GM18508 (cell line): Measurements from ENCODE around the gene FLOT1.
"Not testable (repeated sequence)": the region's sequence is repeated elsewhere in the genome, so short reads cannot be mapped to it uniquely, and the experiment has no call there.

ENCODE experiments used
- ATAC-seq: cut with Tn5 transposase; IDR thresholded peaks from one replicate; pipeline ENCODE4 v1.9.1; 2021; ENCODE audit warnings: moderate number of reproducible peaks; ENCODE audit not compliant: insufficient read depth, unreplicated experiment

FLOT1 gene

GRCh38 chr6:30768634-30769087 lies 26.2 kb upstream of the FLOT1 start:
- no peak for ATAC-seq

- no peak for ATAC-seq
Measured at GRCh38 chr6:30767944-30768301, 25.4 kb upstream of the FLOT1 start.

GRCh38 chr6:30767158-30767943 lies 24.9 kb upstream of the FLOT1 start:
- no peak for ATAC-seq

- ATAC-seq = no peak
Measured at GRCh38 chr6:30766461-30767157, 24.1 kb upstream of the FLOT1 start.

GRCh38 chr6:30765495-30765894 lies 23.0 kb upstream of the FLOT1 start:
- ATAC-seq = not testable (repeated sequence)

GRCh38 chr6:30764490-30765043 lies 22.1 kb upstream of the FLOT1 start:
- ATAC-seq = not testable (repeated sequence)

GRCh38 chr6:30763618-30764489 lies 21.4 kb upstream of the FLOT1 start:
- ATAC-seq = peak; percentile 46

- no peak for ATAC-seq
Measured at GRCh38 chr6:30763155-30763617, 20.7 kb upstream of the FLOT1 start.

- ATAC-seq = no peak
Measured at GRCh38 chr6:30761791-30762429, 19.4 kb upstream of the FLOT1 start.

GRCh38 chr6:30760549-30760948 lies 18.1 kb upstream of the FLOT1 start:
- no peak for ATAC-seq

- ATAC-seq = no peak
Measured at GRCh38 chr6:30759575-30760239, 17.2 kb upstream of the FLOT1 start.

- no peak for ATAC-seq
Measured at GRCh38 chr6:30757261-30757904, 14.9 kb upstream of the FLOT1 start.

- not testable (repeated sequence) for ATAC-seq
Measured at GRCh38 chr6:30756405-30757003, 14.0 kb upstream of the FLOT1 start.

- no peak for ATAC-seq
Measured at GRCh38 chr6:30754631-30755030, 12.1 kb upstream of the FLOT1 start.

- ATAC-seq = no peak
Measured at GRCh38 chr6:30752157-30752927, 9.9 kb upstream of the FLOT1 start.

GRCh38 chr6:30750379-30750668 lies 7.8 kb upstream of the FLOT1 start:
- no peak for ATAC-seq

- ATAC-seq = no peak
Measured at GRCh38 chr6:30749554-30750378, 7.3 kb upstream of the FLOT1 start.
